ENCODE measurements around the gene CDH6.

Gene CDH6

GRCh38 chr5:31236339-31236738, 42.9 kb downstream of the CDH6 start:
- Mint-ChIP-seq H3K27ac (peak overlapping the region in 1 of 3 experiments; percentile 25), H3K27me3 (ENCODE audit: low read depth) (peaks cover 5% of the 10 kb centered on the region), H3K9me3 (no peaks in the 10 kb centered on the region), H3K4me3 (no peak overlapping the region), H3K4me1 (peaks cover 32% of the 10 kb centered on the region), H3K36me3 (ENCODE audit: low read depth) (peaks cover 15% of the 10 kb centered on the region)
- TF ChIP-seq CTCF (IDR thresholded peaks at IDR 0.05; ENCODE audit: unreplicated experiment in 3 of 3), result no peak

GRCh38 chr5:31237174-31237573, 43.7 kb downstream of the CDH6 start:
- no peak overlapping the region for H3K4me3 Mint-ChIP-seq
- TF ChIP-seq CTCF (IDR thresholded peaks at IDR 0.05; ENCODE audit: unreplicated experiment in 3 of 3), result no peak
- no peak overlapping the region for H3K27ac Mint-ChIP-seq
- peaks cover 15% of the 10 kb centered on the region for H3K36me3 Mint-ChIP-seq (ENCODE audit: low read depth)
- H3K4me1 Mint-ChIP-seq, result peaks cover 23% of the 10 kb centered on the region
- H3K27me3 Mint-ChIP-seq (ENCODE audit: low read depth), result peaks cover 5% of the 10 kb centered on the region
- H3K9me3 Mint-ChIP-seq, result no peaks in the 10 kb centered on the region

GRCh38 chr5:31238497-31238896, 45.0 kb downstream of the CDH6 start:
- TF ChIP-seq CTCF (IDR thresholded peaks at IDR 0.05; ENCODE audit: unreplicated experiment in 3 of 3), result no peak
- H3K4me3 Mint-ChIP-seq, result no peak overlapping the region
- no peak overlapping the region for H3K27ac Mint-ChIP-seq
- peaks cover 20% of the 10 kb centered on the region for H3K4me1 Mint-ChIP-seq
- peaks cover 15% of the 10 kb centered on the region for H3K36me3 Mint-ChIP-seq (ENCODE audit: low read depth)
- H3K9me3 Mint-ChIP-seq, result no peaks in the 10 kb centered on the region
- peaks cover 5% of the 10 kb centered on the region for H3K27me3 Mint-ChIP-seq (ENCODE audit: low read depth)

GRCh38 chr5:31244921-31245320, 51.4 kb downstream of the CDH6 start:
- Mint-ChIP-seq H3K36me3 (ENCODE audit: low read depth) (peaks cover 14% of the 10 kb centered on the region), H3K4me3 (no peak overlapping the region), H3K27ac (no peak overlapping the region)

GRCh38 chr5:31247381-31247780, 53.9 kb downstream of the CDH6 start:
- Mint-ChIP-seq H3K36me3 (ENCODE audit: low read depth) (peaks cover 15% of the 10 kb centered on the region), H3K4me3 (no peak overlapping the region), H3K4me1 (no peaks in the 10 kb centered on the region), H3K27ac (no peak overlapping the region), H3K9me3 (no peaks in the 10 kb centered on the region), H3K27me3 (ENCODE audit: low read depth) (no peaks in the 10 kb centered on the region)
- no peak for TF ChIP-seq CTCF (IDR thresholded peaks at IDR 0.05; ENCODE audit: unreplicated experiment in 3 of 3)

More at GRCh38 chr5:31244921-31245320, 51.4 kb downstream of the CDH6 start:
- TF ChIP-seq CTCF (IDR thresholded peaks at IDR 0.05; ENCODE audit: unreplicated experiment in 3 of 3), result no peak
- Mint-ChIP-seq H3K9me3 (no peaks in the 10 kb centered on the region), H3K27me3 (ENCODE audit: low read depth) (peaks cover 5% of the 10 kb centered on the region), H3K4me1 (no peaks in the 10 kb centered on the region)

GRCh38 chr5:31250201-31250600, 56.7 kb downstream of the CDH6 start:
- Mint-ChIP-seq H3K4me1 (no peaks in the 10 kb centered on the region), H3K9me3 (no peaks in the 10 kb centered on the region), H3K27ac (no peak overlapping the region), H3K27me3 (ENCODE audit: low read depth) (no peaks in the 10 kb centered on the region), H3K4me3 (no peak overlapping the region), H3K36me3 (ENCODE audit: low read depth) (peaks cover 30% of the 10 kb centered on the region)
- TF ChIP-seq CTCF (IDR thresholded peaks at IDR 0.05; ENCODE audit: unreplicated experiment in 3 of 3), result no peak
